ENCODE results near the gene DKK3.
A peak's percentile ranks its signal among the peaks of the same experiment; 100 is the strongest.
"Not testable (repeated sequence)": the region's sequence is repeated elsewhere in the genome, so short reads cannot be mapped to it uniquely, and the experiment has no call there.

The DKK3 gene

GRCh38 chr11:12044799-12045198, 36.4 kb upstream of the DKK3 start:
- Histone ChIP-seq H3K4ac (ENCODE audit: low read depth, low read length) (no peak overlapping the region), H2BK5ac (ENCODE audit: low read length) (no peak overlapping the region), H3K27me3 (ENCODE audit: insufficient read depth, low read length, poor library complexity) (no peaks in the 10 kb centered on the region), H3K36me3 (ENCODE audit: control insufficient read depth, insufficient read depth, low read length) (no peaks in the 10 kb centered on the region), H3K56ac (ENCODE audit: low read length) (peak overlapping the region; percentile 5), H3K9ac (ENCODE audit: low read length) (no peak overlapping the region), H3K27ac (ENCODE audit: low read depth, low read length) (no peak overlapping the region), H3K4me3 (ENCODE audit: low read length) (no peak overlapping the region), H3K23ac (ENCODE audit: low read length) (no peak overlapping the region), H3K4me1 (ENCODE audit: control insufficient read depth, low read depth, low read length) (no peaks in the 10 kb centered on the region), H3K79me1 (ENCODE audit: low read length) (no peaks in the 10 kb centered on the region), H3K18ac (ENCODE audit: low read length) (no peak overlapping the region), H4K5ac (ENCODE audit: low read length) (no peak overlapping the region), H4K8ac (ENCODE audit: low read depth, low read length) (no peak overlapping the region), H2AK5ac (ENCODE audit: low read length) (no peak overlapping the region), H3K79me2 (ENCODE audit: control insufficient read depth, insufficient read depth, low read length) (no peaks in the 10 kb centered on the region), H3K4me2 (ENCODE audit: low read length) (no peak overlapping the region), H2BK15ac (replicated peaks; ENCODE audit: low read depth) (no peak overlapping the region), H2BK120ac (ENCODE audit: low read depth, low read length) (no peak overlapping the region)
- WGBS (ENCODE audit: extremely low coverage, insufficient coverage, low lambda C conversion rate): no CpG with 5 or more reads among the region's 8 CpGs
- no peak for DNase-seq

GRCh38 chr11:12043959-12044791, 35.7 kb upstream of the DKK3 start:
- Histone ChIP-seq H3K27me3 (ENCODE audit: insufficient read depth, low read length, poor library complexity) (no peaks in the 10 kb centered on the region), H2BK15ac (replicated peaks; ENCODE audit: low read depth) (no peak overlapping the region), H3K9ac (ENCODE audit: low read length) (no peak overlapping the region), H3K36me3 (ENCODE audit: control insufficient read depth, insufficient read depth, low read length) (no peaks in the 10 kb centered on the region), H3K4me3 (ENCODE audit: low read length) (no peak overlapping the region), H3K56ac (ENCODE audit: low read length) (peak overlapping the region; percentile 62), H4K5ac (ENCODE audit: low read length) (no peak overlapping the region), H3K79me1 (ENCODE audit: low read length) (no peaks in the 10 kb centered on the region), H3K4me2 (ENCODE audit: low read length) (no peak overlapping the region), H2AK5ac (ENCODE audit: low read length) (no peak overlapping the region), H3K23ac (ENCODE audit: low read length) (no peak overlapping the region), H2BK5ac (ENCODE audit: low read length) (no peak overlapping the region), H2BK120ac (ENCODE audit: low read depth, low read length) (no peak overlapping the region), H3K27ac (ENCODE audit: low read depth, low read length) (no peak overlapping the region), H4K8ac (ENCODE audit: low read depth, low read length) (no peak overlapping the region), H3K4me1 (ENCODE audit: control insufficient read depth, low read depth, low read length) (no peaks in the 10 kb centered on the region), H3K4ac (ENCODE audit: low read depth, low read length) (no peak overlapping the region), H3K79me2 (ENCODE audit: control insufficient read depth, insufficient read depth, low read length) (no peaks in the 10 kb centered on the region), H3K18ac (ENCODE audit: low read length) (no peak overlapping the region)
- no CpG with 5 or more reads among the region's 14 CpGs for WGBS (ENCODE audit: extremely low coverage, insufficient coverage, low lambda C conversion rate)
- DNase-seq: peak; percentile 94

DNA sequence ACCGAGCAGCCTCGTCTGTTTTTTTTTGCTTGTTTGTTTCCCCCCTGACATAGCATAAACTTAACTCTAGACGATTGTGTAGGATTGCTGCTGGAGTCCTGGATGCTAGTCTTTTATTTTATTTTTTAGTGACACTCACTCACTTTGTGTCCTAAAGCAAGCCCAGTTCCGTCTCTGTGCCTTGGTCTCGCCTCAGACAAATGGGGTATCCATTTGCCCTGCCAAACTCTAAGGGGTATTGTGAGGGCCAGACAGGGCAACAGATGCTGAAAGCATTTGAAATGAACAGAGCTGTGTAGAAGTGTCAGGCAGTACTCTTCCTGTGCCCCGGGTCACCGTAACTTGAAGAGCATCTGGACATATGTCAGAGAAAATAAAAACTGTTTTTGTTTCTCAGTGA, 34.8 kb upstream of the DKK3 start:
- Histone ChIP-seq H3K56ac (ENCODE audit: low read length) (no peak overlapping the region), H3K4me3 (ENCODE audit: low read length) (no peak overlapping the region), H2AK5ac (ENCODE audit: low read length) (no peak overlapping the region), H3K27ac (ENCODE audit: low read depth, low read length) (no peak overlapping the region), H3K36me3 (ENCODE audit: control insufficient read depth, insufficient read depth, low read length) (no peaks in the 10 kb centered on the region), H3K79me1 (ENCODE audit: low read length) (no peaks in the 10 kb centered on the region), H4K8ac (ENCODE audit: low read depth, low read length) (no peak overlapping the region), H2BK5ac (ENCODE audit: low read length) (no peak overlapping the region), H3K4me1 (ENCODE audit: control insufficient read depth, low read depth, low read length) (no peaks in the 10 kb centered on the region), H3K4me2 (ENCODE audit: low read length) (no peak overlapping the region), H3K9ac (ENCODE audit: low read length) (no peak overlapping the region), H3K79me2 (ENCODE audit: control insufficient read depth, insufficient read depth, low read length) (no peaks in the 10 kb centered on the region), H4K5ac (ENCODE audit: low read length) (no peak overlapping the region), H3K18ac (ENCODE audit: low read length) (no peak overlapping the region), H3K27me3 (ENCODE audit: insufficient read depth, low read length, poor library complexity) (no peaks in the 10 kb centered on the region), H2BK120ac (ENCODE audit: low read depth, low read length) (no peak overlapping the region), H2BK15ac (replicated peaks; ENCODE audit: low read depth) (no peak overlapping the region), H3K4ac (ENCODE audit: low read depth, low read length) (no peak overlapping the region), H3K23ac (ENCODE audit: low read length) (no peak overlapping the region)
- WGBS (ENCODE audit: extremely low coverage, insufficient coverage, low lambda C conversion rate): no CpG with 5 or more reads among the region's 7 CpGs
- no peak for DNase-seq

DNA sequence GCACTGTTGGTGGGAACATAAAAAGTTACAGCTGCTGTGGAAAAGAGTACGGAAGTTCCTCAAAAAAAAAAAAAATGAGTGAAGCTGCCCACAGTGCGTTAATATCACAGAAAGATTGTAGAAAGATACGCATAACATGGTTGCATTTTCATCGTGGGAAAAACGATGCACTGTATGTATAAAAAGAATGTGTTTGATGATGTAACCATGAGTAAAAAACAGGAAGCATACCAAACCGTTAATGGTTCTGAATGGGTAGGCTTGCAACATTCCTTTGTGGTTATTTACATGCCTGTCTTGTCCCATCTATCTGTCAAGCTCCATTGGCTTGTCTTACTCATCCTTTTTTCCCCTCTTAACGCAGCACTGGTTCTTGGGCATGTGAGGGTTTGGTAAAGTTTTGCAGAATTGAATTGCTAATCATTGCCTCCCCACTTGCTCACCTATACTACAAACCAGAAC, 33.8 kb upstream of the DKK3 start:
- Histone ChIP-seq H3K79me2 (ENCODE audit: control insufficient read depth, insufficient read depth, low read length) (no peaks in the 10 kb centered on the region), H2AK5ac (ENCODE audit: low read length) (no peak overlapping the region), H3K36me3 (ENCODE audit: control insufficient read depth, insufficient read depth, low read length) (no peaks in the 10 kb centered on the region), H4K8ac (ENCODE audit: low read depth, low read length) (no peak overlapping the region), H2BK120ac (ENCODE audit: low read depth, low read length) (no peak overlapping the region), H3K79me1 (ENCODE audit: low read length) (no peaks in the 10 kb centered on the region), H3K56ac (ENCODE audit: low read length) (no peak overlapping the region), H2BK5ac (ENCODE audit: low read length) (no peak overlapping the region), H2BK15ac (replicated peaks; ENCODE audit: low read depth) (no peak overlapping the region), H3K27me3 (ENCODE audit: insufficient read depth, low read length, poor library complexity) (no peaks in the 10 kb centered on the region), H4K5ac (ENCODE audit: low read length) (no peak overlapping the region), H3K4me2 (ENCODE audit: low read length) (no peak overlapping the region), H3K18ac (ENCODE audit: low read length) (no peak overlapping the region), H3K4me1 (ENCODE audit: control insufficient read depth, low read depth, low read length) (no peaks in the 10 kb centered on the region), H3K4ac (ENCODE audit: low read depth, low read length) (no peak overlapping the region), H3K27ac (ENCODE audit: low read depth, low read length) (no peak overlapping the region), H3K4me3 (ENCODE audit: low read length) (no peak overlapping the region), H3K9ac (ENCODE audit: low read length) (no peak overlapping the region), H3K23ac (ENCODE audit: low read length) (no peak overlapping the region)
- WGBS (ENCODE audit: extremely low coverage, insufficient coverage, low lambda C conversion rate): no CpG with 5 or more reads among the region's 7 CpGs
- DNase-seq: peak; percentile 84

GRCh38 chr11:12040719-12041118, 32.3 kb upstream of the DKK3 start:
- no CpG with 5 or more reads among the region's 5 CpGs for WGBS (ENCODE audit: extremely low coverage, insufficient coverage, low lambda C conversion rate)
- not testable (repeated sequence) for H2AK5ac ChIP-seq (ENCODE audit: low read length)

GRCh38 chr11:12032968-12033367, 24.5 kb upstream of the DKK3 start:
- Histone ChIP-seq H3K27me3 (ENCODE audit: insufficient read depth, low read length, poor library complexity) (no peaks in the 10 kb centered on the region), H2BK5ac (ENCODE audit: low read length) (no peak overlapping the region), H3K4me1 (ENCODE audit: control insufficient read depth, low read depth, low read length) (no peaks in the 10 kb centered on the region), H2BK120ac (ENCODE audit: low read depth, low read length) (no peak overlapping the region), H3K4me2 (ENCODE audit: low read length) (no peak overlapping the region), H4K8ac (ENCODE audit: low read depth, low read length) (no peak overlapping the region), H2AK5ac (ENCODE audit: low read length) (no peak overlapping the region), H3K36me3 (ENCODE audit: control insufficient read depth, insufficient read depth, low read length) (no peaks in the 10 kb centered on the region), H3K4me3 (ENCODE audit: low read length) (no peak overlapping the region), H3K18ac (ENCODE audit: low read length) (no peak overlapping the region), H3K9ac (ENCODE audit: low read length) (no peak overlapping the region), H3K23ac (ENCODE audit: low read length) (no peak overlapping the region), H3K4ac (ENCODE audit: low read depth, low read length) (no peak overlapping the region), H3K79me1 (ENCODE audit: low read length) (no peaks in the 10 kb centered on the region), H2BK15ac (replicated peaks; ENCODE audit: low read depth) (no peak overlapping the region), H3K27ac (ENCODE audit: low read depth, low read length) (no peak overlapping the region), H3K79me2 (ENCODE audit: control insufficient read depth, insufficient read depth, low read length) (no peaks in the 10 kb centered on the region), H4K5ac (ENCODE audit: low read length) (no peak overlapping the region), H3K56ac (ENCODE audit: low read length) (no peak overlapping the region)
- no CpG with 5 or more reads among the region's 2 CpGs for WGBS (ENCODE audit: extremely low coverage, insufficient coverage, low lambda C conversion rate)
- DNase-seq: no peak

More at GRCh38 chr11:12040719-12041118, 32.3 kb upstream of the DKK3 start:
- not testable (repeated sequence) for H2BK15ac ChIP-seq (replicated peaks; ENCODE audit: low read depth); H3K4ac ChIP-seq (ENCODE audit: low read depth, low read length); H3K18ac ChIP-seq (ENCODE audit: low read length); H3K4me2 ChIP-seq (ENCODE audit: low read length); H3K23ac ChIP-seq (ENCODE audit: low read length); H3K36me3 ChIP-seq (ENCODE audit: control insufficient read depth, insufficient read depth, low read length); H3K27me3 ChIP-seq (ENCODE audit: insufficient read depth, low read length, poor library complexity); H3K4me3 ChIP-seq (ENCODE audit: low read length); H4K8ac ChIP-seq (ENCODE audit: low read depth, low read length); DNase-seq; H4K5ac ChIP-seq (ENCODE audit: low read length); H3K79me1 ChIP-seq (ENCODE audit: low read length); H3K9ac ChIP-seq (ENCODE audit: low read length); H2BK5ac ChIP-seq (ENCODE audit: low read length); H3K27ac ChIP-seq (ENCODE audit: low read depth, low read length); H3K4me1 ChIP-seq (ENCODE audit: control insufficient read depth, low read depth, low read length); H3K79me2 ChIP-seq (ENCODE audit: control insufficient read depth, insufficient read depth, low read length); H3K56ac ChIP-seq (ENCODE audit: low read length); H2BK120ac ChIP-seq (ENCODE audit: low read depth, low read length)
